ENCODE results near the gene OOSP4B.

DNA sequence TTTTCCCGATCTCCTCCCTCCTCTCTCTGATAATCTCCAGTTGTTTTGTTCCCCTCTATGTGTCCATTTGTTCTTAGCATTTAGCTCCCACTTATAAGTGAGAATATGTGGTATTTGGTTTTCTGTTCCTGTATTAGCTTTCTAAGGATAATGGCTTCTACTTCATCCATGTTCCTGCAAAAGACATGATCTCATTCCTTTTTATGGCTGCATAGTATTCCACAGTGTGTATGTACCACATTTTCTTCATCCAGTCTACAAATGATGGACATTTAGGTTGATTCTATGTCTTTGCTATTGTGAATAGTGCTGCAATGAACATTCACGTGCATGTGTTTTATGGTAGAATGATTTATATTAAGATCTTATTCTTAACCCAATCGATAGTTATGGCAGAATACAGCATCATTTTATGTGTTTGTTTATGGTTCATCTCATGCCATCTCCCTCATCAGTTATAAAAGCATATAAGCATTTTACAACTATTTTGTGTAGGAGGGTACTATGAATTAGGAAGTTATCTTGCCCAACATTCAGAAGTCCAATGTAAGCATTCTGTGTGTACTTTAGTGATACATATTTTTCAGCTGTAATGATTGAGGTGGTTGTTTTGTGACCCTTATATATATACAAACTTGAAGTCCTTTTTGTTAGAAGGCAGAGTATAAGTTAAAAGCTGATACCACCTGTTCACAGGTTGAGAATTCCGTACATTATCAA lies 42.7 kb downstream of the OOSP4B start:
- TF ChIP-seq EZH2 (IDR thresholded peaks at IDR 0.05; ENCODE audit: borderline replicate concordance, insufficient read depth, low read depth, low read length, poor library complexity, severe bottlenecking), result no peak
- TF ChIP-seq, protein P1, sequence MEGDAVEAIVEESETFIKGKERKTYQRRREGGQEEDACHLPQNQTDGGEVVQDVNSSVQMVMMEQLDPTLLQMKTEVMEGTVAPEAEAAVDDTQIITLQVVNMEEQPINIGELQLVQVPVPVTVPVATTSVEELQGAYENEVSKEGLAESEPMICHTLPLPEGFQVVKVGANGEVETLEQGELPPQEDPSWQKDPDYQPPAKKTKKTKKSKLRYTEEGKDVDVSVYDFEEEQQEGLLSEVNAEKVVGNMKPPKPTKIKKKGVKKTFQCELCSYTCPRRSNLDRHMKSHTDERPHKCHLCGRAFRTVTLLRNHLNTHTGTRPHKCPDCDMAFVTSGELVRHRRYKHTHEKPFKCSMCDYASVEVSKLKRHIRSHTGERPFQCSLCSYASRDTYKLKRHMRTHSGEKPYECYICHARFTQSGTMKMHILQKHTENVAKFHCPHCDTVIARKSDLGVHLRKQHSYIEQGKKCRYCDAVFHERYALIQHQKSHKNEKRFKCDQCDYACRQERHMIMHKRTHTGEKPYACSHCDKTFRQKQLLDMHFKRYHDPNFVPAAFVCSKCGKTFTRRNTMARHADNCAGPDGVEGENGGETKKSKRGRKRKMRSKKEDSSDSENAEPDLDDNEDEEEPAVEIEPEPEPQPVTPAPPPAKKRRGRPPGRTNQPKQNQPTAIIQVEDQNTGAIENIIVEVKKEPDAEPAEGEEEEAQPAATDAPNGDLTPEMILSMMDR (IDR thresholded peaks at IDR 0.05), result no peak

All from B cell (primary cell).